HCT116 (cell line): ENCODE results near the gene NCR3LG1. TPM values are rescaled to one million over a fixed set of nuclear protein-coding genes. Genes with fewer than 3 reads are reported as not detected.

Experiments used
- ATAC-seq: fragments of 200-7000 bp; cut with Tn5 transposase; 2 replicates; pipeline ENCODE4 v1.9.1; 2020; ENCODE audit warnings: mild to moderate bottlenecking, moderate library complexity
- BruUV-seq: library from RNA; stranded (reverse); fragments of 400-500 nt; replicated peaks from 2 replicates; lab custom pipeline; 2021; lab: Mats Ljungman, UMichigan
- CTCF ChIA-PET: fragments of 300-600 bp; sonication (Branson Sonifier 250); formaldehyde crosslinking; loops from one replicate; lab custom pipeline; 2021; ENCODE audit warnings: antibody characterized with exemption; lab: Charles Lee
- POLR2A ChIA-PET: fragments of 300-600, 350-600 bp; sonication (Branson Sonifier 250); formaldehyde crosslinking; loops from one replicate; lab custom pipeline; 2021; ENCODE audit warnings: antibody characterized with exemption; lab: Charles Lee
- RAD21 ChIA-PET, 2 experiments: fragments of 300-600 bp; sonication (Branson Sonifier 250); formaldehyde crosslinking; loops; one replicate each; lab custom pipeline; 2023; ENCODE audit warnings: low total read pairs in 2 of 2; ENCODE audit not compliant: uncharacterized antibody in 2 of 2, unreplicated experiment in 2 of 2, low non-redundant PET in 1 of 2; lab: Charles Lee
- DNase-seq: peaks from one replicate; pipeline ENCODE4 v3.0.0-alpha.2; 2010; ENCODE audit warnings: low read depth, low spot score
- H2AFZ ChIP-seq: fragments of 200-600 bp; shearing (Covaris generic), sonication (generic); 2 replicates; pipeline ENCODE4 v1.6.1; 2017; ENCODE audit warnings: low read depth, mixed run types, mixed read lengths, antibody characterized with exemption, low read length; ENCODE audit not compliant: poor library complexity, severe bottlenecking
- H3K27ac ChIP-seq: 2 replicates; pipeline ENCODE4 v1.5.1; 2012; ENCODE audit warnings: low read depth, low read length
- H3K27me3 ChIP-seq: fragments of 200-600 bp; sonication (generic); 2 replicates; pipeline ENCODE4 v1.6.1; 2016; ENCODE audit warnings: mixed run types, low read length, mixed read lengths; ENCODE audit not compliant: insufficient read depth
- H3K36me3 ChIP-seq, 2 experiments: fragments of 200-500 bp in 1 of 2; fragments of 200-600 bp in 1 of 2; sonication (Bioruptor generic) in 1 of 2; sonication (generic) in 1 of 2; 2 replicates each; pipeline versions ENCODE4 v1.5.1 to v1.6.1; 2014 to 2016; ENCODE audit warnings: low read length in 2 of 2, inconsistent platforms in 1 of 2, mixed read lengths in 1 of 2, mixed run types in 1 of 2; ENCODE audit not compliant: insufficient read depth in 2 of 2, control insufficient read depth in 1 of 2
- H3K4me1 ChIP-seq, 2 experiments: fragments of 200-600 bp in 1 of 2; sonication (generic) in 1 of 2; 2 replicates each; pipeline versions ENCODE4 v1.5.1 to v1.6.1; 2012 to 2017; ENCODE audit warnings: low read length in 2 of 2, inconsistent platforms in 1 of 2, mild to moderate bottlenecking in 1 of 2, mixed read lengths in 1 of 2, mixed run types in 1 of 2, moderate library complexity in 1 of 2; ENCODE audit not compliant: insufficient read depth in 2 of 2, control insufficient read depth in 1 of 2
- H3K4me2 ChIP-seq: fragments of 200-600 bp; sonication (generic); 2 replicates; pipeline ENCODE4 v1.6.1; 2017; ENCODE audit warnings: mixed run types, low read length, mixed read lengths
- H3K4me3 ChIP-seq, 2 experiments: fragments of 200-600 bp in 1 of 2; sonication (generic) in 1 of 2; replicated peaks in 1 of 2; 2 replicates each; pipeline ENCODE4 v1.5.1; 2011 to 2016; ENCODE audit warnings: low read length in 2 of 2, control low read depth in 1 of 2, low read depth in 1 of 2, mild to moderate bottlenecking in 1 of 2, mixed read lengths in 1 of 2, mixed run types in 1 of 2
- H3K79me2 ChIP-seq: fragments of 200-600 bp; sonication (generic); 2 replicates; pipeline ENCODE4 v1.6.1; 2017; ENCODE audit warnings: mild to moderate bottlenecking, mixed run types, low read length, moderate library complexity, mixed read lengths; ENCODE audit not compliant: insufficient read depth
- H3K9ac ChIP-seq: fragments of 200-600 bp; sonication (generic); 2 replicates; pipeline ENCODE4 v1.6.1; 2016; ENCODE audit warnings: low read length, mixed read lengths
- H3K9me2 ChIP-seq: fragments of 200-600 bp; sonication (generic), shearing (Covaris generic); 2 replicates; pipeline ENCODE4 v1.6.1; 2017; ENCODE audit warnings: mixed run types, mild to moderate bottlenecking, moderate library complexity; ENCODE audit not compliant: insufficient read depth
- H3K9me3 ChIP-seq, 2 experiments: fragments of 200-500 bp in 1 of 2; fragments of 200-600 bp in 1 of 2; sonication (Bioruptor generic) in 1 of 2; sonication (generic) in 1 of 2; 2 replicates each; pipeline ENCODE4 v1.6.1; 2014 to 2017; ENCODE audit warnings: low read length in 2 of 2, mixed read lengths in 2 of 2, inconsistent platforms in 1 of 2, low read depth in 1 of 2, mild to moderate bottlenecking in 1 of 2, mixed run types in 1 of 2, moderate library complexity in 1 of 2; ENCODE audit not compliant: control insufficient read depth in 1 of 2, insufficient read depth in 1 of 2
- H4K20me1 ChIP-seq: fragments of 200-600 bp; sonication (generic), shearing (Covaris generic); 2 replicates; pipeline ENCODE4 v1.6.1; 2017; ENCODE audit warnings: mixed run types, mild to moderate bottlenecking, moderate library complexity; ENCODE audit not compliant: insufficient read depth
- ATF3 ChIP-seq: IDR thresholded peaks from 2 replicates; pipeline ENCODE4 v1.6.1; 2012
- CEBPB ChIP-seq: IDR thresholded peaks from 2 replicates; pipeline ENCODE4 v1.6.1; 2012; ENCODE audit warnings: low read depth
- CTCF ChIP-seq, 3 experiments: fragments of 200-600 bp in 1 of 3; sonication (generic) in 1 of 3; IDR thresholded peaks in 2 of 3; conservative IDR thresholded peaks in 1 of 3; 2 replicates each; pipeline ENCODE4 v1.5.1; 2012 to 2017; ENCODE audit warnings: low read depth in 2 of 3, low read length in 2 of 3, antibody characterized with exemption in 1 of 3, borderline replicate concordance in 1 of 3, control low read depth in 1 of 3, mild to moderate bottlenecking in 1 of 3, mixed read lengths in 1 of 3, mixed run types in 1 of 3, moderate library complexity in 1 of 3; ENCODE audit not compliant: insufficient read depth in 1 of 3
- ELF1 ChIP-seq: IDR thresholded peaks from 2 replicates; pipeline ENCODE4 v1.6.1; 2012; ENCODE audit warnings: low read depth, borderline replicate concordance
- EZH2 ChIP-seq: fragments of 200-600 bp; sonication (generic); IDR thresholded peaks from 2 replicates; pipeline ENCODE4 v1.6.1; 2017; ENCODE audit warnings: antibody characterized with exemption, mixed run types
- FOSL1 ChIP-seq: IDR thresholded peaks from 2 replicates; pipeline ENCODE4 v1.6.1; 2012; ENCODE audit warnings: low read depth
- MAX ChIP-seq: IDR thresholded peaks from 2 replicates; pipeline ENCODE4 v1.6.1; 2012
- POLR2AphosphoS5 ChIP-seq: IDR thresholded peaks from 2 replicates; pipeline ENCODE4 v1.6.1; 2011; ENCODE audit warnings: mild to moderate bottlenecking, low read depth, low read length, moderate library complexity
- SP1 ChIP-seq: IDR thresholded peaks from 2 replicates; pipeline ENCODE4 v1.6.1; 2012; ENCODE audit warnings: low read depth
- SRF ChIP-seq: IDR thresholded peaks from 2 replicates; pipeline ENCODE4 v1.6.1; 2012; ENCODE audit warnings: low read depth
- TCF7L2 ChIP-seq: IDR thresholded peaks from 2 replicates; pipeline ENCODE4 v1.7.0; 2011; ENCODE audit warnings: borderline replicate concordance, inconsistent platforms; ENCODE audit not compliant: insufficient read depth, insufficient read length; ENCODE audit errors: extremely low read depth
- ZNF274 ChIP-seq: fragments of 200-500 bp; sonication (Bioruptor generic); IDR thresholded peaks from 2 replicates; pipeline ENCODE4 v1.6.1; 2014; ENCODE audit warnings: mild to moderate bottlenecking, low read depth, low read length, inconsistent platforms
- intact Hi-C: fragments of 100-400 bp; cut with micrococcal nuclease; formaldehyde crosslinking; loops from 2 replicates; pipeline ENCODE4 v1.10.0; 2022
- total RNA-seq: library from RNA; stranded (reverse); gene quantifications from one replicate; pipeline ENCODE4 v1.2.1, GENCODE V29; 2021; ENCODE audit not compliant: unreplicated experiment

NCR3LG1 gene
- total RNA-seq, 1 experiment from 2014 or later = 1.5 TPM

DNA sequence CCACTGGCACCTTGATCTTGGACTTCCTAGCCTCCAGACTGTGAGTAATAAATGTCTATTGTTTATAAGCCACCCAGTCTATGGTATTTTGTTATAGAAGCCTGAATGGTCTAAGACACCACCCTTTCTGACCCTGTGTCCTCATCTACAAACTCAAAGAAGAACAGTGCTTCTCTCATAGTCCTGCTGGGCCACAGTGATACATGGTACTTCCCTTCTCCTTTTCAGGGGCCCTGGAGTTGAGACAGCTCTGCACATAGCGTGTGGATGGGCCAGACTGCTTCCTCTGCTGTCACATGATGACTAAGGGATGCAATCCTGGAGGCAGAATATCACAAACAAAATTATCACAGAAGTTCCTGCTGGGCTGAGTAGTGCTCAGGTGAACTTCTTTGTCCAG is 31.9 kb downstream of the NCR3LG1 start:
- Histone ChIP-seq H3K27me3 (no peaks in the 10 kb centered on the region), H3K27ac (no peak overlapping the region), H3K9me2 (no peaks in the 10 kb centered on the region), H4K20me1 (no peaks in the 10 kb centered on the region), H3K9me3 (peaks cover 5 to 7% of the 10 kb centered on the region in 2 experiments; a peak in 3 of 4 replicates), H3K4me1 (peaks cover 0 to 9% of the 10 kb centered on the region in 2 experiments; a peak in 2 of 4 replicates), H2AFZ (no peak overlapping the region), H3K36me3 (no peaks in the 10 kb centered on the region), H3K4me2 (no peak overlapping the region), H3K9ac (no peak overlapping the region), H3K79me2 (no peaks in the 10 kb centered on the region), H3K4me3 (no peak overlapping the region)
- no peak for ATAC-seq
- intact Hi-C loops = loop anchor here (5.0 kb wide), 1 partner anchor 214 kb away; no protein-coding TSS in a partner anchor
- no peak for DNase-seq
- no peak for TF ChIP-seq ZNF274
- TF ChIP-seq MAX = no peak
- no peak for TF ChIP-seq CEBPB
- TF ChIP-seq CTCF (IDR thresholded peaks at IDR 0.05 in 2 of 3, conservative IDR thresholded peaks at IDR 0.05 in 1 of 3; ENCODE audit: borderline replicate concordance in 1 of 3, insufficient read depth in 1 of 3, low read depth in 2 of 3, low read length in 2 of 3) = no peak
- TF ChIP-seq ATF3 = no peak
- no peak for TF ChIP-seq SP1
- no peak for TF ChIP-seq EZH2
- no peak for TF ChIP-seq SRF
- TF ChIP-seq ELF1 = no peak
- no peak for TF ChIP-seq POLR2AphosphoS5
- TF ChIP-seq TCF7L2 = no peak
- TF ChIP-seq FOSL1 = no peak
- CTCF ChIA-PET = interaction anchor here (1.0 to 2.1 kb wide), 17 partner anchors 8 to 348 kb away, joined by 3 to 32 read pairs (median 4); no protein-coding TSS in a partner anchor
- BruUV-seq = no TSS peak
- POLR2A ChIA-PET = no interaction called here
- RAD21 ChIA-PET = interaction anchor here (1.1 to 1.6 kb wide), 5 partner anchors 89 to 145 kb away, joined by 3 to 8 read pairs (median 4); no protein-coding TSS in a partner anchor
